Measurements from ENCODE around the gene SRPK2.

DNA sequence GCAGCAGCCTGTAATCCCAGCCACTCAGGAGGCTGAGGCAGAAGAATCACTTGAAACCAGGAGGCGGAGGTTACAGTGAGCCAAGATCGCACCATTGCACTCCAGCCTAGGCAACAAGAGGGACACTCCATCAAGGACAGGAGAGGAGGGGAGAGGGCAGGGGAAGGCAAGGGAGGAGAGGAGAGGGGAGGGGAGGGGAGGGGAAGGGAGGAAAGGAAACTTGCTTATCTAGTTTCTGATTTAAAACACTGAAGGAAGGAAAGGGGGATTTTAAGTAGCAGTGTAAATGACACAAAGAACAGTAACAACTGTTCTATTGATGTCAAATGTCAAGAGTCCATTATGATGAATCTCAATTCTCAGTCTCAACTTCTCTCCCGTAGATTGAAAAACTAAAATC is 43.7 kb downstream of the SRPK2 start:
- TF ChIP-seq, protein P1, sequence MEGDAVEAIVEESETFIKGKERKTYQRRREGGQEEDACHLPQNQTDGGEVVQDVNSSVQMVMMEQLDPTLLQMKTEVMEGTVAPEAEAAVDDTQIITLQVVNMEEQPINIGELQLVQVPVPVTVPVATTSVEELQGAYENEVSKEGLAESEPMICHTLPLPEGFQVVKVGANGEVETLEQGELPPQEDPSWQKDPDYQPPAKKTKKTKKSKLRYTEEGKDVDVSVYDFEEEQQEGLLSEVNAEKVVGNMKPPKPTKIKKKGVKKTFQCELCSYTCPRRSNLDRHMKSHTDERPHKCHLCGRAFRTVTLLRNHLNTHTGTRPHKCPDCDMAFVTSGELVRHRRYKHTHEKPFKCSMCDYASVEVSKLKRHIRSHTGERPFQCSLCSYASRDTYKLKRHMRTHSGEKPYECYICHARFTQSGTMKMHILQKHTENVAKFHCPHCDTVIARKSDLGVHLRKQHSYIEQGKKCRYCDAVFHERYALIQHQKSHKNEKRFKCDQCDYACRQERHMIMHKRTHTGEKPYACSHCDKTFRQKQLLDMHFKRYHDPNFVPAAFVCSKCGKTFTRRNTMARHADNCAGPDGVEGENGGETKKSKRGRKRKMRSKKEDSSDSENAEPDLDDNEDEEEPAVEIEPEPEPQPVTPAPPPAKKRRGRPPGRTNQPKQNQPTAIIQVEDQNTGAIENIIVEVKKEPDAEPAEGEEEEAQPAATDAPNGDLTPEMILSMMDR (IDR thresholded peaks at IDR 0.05) = no peak
- TF ChIP-seq POLR2A (IDR thresholded peaks at IDR 0.05; ENCODE audit: low read depth) = no peak
